CD4-positive, alpha-beta T cell treated with Interleukin-21 for 1 hour (primary cell): ENCODE data around the gene OR10J5.
"Not testable (repeated sequence)": the region's sequence is repeated elsewhere in the genome, so short reads cannot be mapped to it uniquely, and the experiment has no call there.

ENCODE experiments used
- DNase-seq: peaks from one replicate; pipeline ENCODE4 v3.0.0-alpha.2; 2020

Gene OR10J5, protein sequence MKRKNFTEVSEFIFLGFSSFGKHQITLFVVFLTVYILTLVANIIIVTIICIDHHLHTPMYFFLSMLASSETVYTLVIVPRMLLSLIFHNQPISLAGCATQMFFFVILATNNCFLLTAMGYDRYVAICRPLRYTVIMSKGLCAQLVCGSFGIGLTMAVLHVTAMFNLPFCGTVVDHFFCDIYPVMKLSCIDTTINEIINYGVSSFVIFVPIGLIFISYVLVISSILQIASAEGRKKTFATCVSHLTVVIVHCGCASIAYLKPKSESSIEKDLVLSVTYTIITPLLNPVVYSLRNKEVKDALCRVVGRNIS

DNA sequence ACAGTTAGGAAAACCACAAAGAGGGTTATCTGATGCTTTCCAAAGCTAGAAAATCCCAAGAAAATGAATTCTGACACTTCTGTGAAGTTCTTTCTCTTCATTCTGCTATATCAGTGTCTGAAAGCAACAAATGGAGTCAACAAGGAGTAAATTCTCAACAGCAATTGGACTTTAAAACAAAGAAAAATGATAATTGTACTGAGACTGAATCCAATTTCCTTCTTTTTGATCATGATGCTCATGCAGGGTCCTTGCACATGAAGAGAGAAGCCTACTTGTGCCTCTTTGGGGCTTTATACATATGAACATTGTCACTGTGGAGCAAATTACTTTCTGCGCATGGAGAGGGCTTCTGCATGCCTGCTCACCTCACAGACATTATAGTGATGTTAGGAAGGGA is at the start of gene OR10J5:
TSS of gene OR10J5 (minus strand) at position 101 of the 400 bp plus-strand sequence. CDS start at position 101, 0 bp downstream.
- no peak for DNase-seq

DNA sequence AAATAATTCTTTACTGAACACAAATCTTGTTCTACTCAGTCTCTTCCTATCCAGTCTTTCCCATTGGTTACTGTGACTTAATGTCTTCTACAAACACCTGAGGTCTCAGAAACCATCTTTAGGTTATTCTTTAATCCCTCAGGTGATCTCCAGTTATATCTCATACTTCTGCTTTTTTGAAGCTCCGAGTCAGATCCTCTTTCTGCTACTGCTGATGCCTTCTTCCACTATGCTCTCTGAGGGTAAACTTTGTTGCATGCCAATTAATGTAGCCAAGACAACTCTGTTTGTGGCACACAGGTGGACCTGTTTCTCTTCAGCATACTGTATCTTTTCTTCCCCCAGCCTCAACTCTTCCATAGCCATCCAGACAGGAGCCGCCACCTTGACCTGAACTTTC is 48.7 kb upstream of the OR10J5 start:
- DNase-seq: no peak

DNA sequence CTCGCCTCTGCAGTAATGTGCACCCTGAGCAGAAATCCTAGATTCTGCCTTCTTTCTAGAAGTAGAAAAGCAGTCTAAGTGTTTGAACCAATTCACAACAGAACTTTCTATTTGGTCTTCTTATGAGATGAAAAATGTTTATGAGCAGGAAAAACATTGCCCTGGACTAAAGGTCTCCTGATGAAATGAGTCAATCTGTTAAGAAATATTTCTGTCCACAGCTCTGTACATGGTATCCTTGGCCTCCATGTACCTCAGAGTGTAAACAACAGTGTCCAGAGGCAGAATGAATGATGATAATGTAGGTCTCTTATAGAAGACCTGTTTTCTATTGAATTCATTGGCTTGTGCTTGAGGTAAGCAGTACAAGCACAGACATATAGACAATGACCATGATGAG is 45.6 kb upstream of the OR10J5 start:
- DNase-seq: no peak

DNA sequence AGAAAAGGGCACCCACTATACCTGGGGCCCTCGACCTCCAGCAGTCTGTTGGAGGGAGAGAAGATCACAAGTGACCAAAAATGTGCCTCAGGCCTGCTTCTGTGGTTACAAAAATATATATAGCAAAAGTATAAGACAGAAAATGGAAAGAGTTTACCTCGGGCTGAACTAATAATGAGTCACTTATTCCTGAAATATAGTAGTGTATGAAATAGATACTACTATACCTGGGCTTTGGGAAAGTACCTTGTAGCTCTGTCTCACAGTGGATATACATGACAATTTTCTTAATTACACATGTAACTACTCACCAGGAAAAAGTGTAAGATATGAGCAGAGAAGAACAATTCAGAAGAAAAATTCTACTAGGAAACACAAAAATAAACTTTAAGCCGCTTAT is 44.5 kb upstream of the OR10J5 start:
- DNase-seq: no peak

DNA sequence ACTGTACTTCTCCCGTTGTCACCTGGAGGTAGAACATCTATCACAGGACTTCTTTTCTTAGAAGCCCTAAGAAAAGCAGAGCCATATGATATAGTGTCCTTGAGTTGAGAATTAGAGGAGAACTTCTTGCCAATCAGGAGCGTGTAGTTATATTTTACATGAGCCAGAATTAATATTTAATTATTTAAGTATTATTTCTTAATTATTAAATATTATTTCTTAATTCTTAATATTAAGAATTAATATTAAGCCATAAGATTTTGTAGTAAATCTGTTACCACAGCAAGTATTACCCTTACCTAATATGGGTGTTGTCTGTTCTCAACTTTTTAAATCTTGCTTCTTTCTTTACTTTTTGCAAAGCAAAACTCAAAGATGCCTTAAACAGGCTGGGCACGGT is 41.6 kb upstream of the OR10J5 start:
- DNase-seq: no peak

DNA sequence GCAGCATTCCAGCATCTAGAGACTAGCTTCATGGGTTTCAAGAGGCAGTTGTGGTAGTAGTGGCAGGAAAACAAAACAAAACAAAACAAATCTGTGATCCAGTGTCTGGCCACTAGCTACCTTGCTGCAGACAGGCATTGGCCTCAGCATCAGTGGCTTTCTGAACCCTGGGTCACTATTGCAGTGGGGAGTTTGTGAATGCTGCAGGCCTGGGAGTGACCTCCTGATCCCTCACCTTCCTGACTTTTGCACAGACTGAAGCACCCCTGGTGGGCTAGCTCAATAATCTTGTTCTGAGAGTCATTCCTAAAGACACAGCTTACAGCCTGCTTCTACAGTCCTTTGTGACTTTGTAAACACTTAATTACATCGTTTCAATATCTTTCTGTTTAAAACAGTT is 26.9 kb upstream of the OR10J5 start:
- no peak for DNase-seq

DNA sequence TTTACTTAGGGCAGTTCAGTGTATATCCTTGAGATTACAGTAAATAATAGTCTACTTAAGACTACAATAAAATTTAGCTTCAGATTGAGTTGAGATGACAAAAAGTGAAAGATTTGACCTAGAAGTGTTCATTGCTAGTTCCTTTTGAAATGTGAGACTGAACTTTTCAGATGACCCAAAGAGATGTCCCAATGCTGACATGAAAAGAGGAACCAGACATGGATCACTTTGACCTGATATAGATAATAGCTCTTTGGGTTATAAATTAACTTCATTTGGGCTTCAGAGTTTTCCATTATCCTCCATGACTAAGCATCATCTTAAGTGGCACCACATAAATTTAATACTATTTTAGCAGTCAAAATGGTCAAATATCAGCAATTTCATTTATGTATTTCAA is 25.7 kb upstream of the OR10J5 start:
- no peak for DNase-seq

DNA sequence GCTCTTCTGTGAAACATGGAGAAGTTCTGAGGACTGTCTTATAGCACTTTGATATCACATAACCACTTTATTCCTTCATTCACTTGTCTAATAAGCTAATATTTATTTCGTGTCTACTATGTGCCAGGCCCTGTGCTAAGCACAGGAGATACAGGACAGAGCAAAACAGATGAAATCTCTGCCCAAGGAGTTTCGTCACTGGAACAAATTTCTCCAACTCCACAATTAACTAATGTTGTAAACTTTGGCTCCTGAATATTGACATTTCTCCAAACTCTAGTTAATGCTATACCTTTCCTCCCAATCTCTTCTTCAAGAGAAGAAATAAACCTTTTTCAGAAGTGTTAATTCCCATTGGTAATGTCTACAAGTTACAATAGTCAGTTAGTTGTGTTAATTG is 24.8 kb upstream of the OR10J5 start:
- no peak for DNase-seq

DNA sequence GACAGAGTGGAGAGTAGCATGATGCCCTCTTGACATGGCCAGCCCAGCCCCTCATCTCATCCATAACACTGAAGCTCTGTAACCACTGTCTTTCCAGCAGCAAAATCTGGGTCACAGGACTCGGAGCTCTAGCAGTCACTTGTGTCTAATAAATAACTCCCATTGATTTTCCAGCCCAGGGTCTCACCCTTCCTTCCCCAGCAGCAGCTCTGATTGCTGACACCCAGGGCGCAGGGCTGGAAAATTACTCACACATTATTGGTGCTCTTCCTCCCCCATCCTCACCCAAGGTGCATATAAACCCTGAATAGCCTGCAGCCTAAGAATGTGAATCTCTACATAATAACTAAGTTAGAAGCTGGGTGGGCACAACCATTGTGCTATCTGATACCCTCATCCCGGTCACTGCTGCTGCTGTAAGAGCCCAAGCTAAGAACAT is 21.1 kb upstream of the OR10J5 start:
- DNase-seq: no peak

DNA sequence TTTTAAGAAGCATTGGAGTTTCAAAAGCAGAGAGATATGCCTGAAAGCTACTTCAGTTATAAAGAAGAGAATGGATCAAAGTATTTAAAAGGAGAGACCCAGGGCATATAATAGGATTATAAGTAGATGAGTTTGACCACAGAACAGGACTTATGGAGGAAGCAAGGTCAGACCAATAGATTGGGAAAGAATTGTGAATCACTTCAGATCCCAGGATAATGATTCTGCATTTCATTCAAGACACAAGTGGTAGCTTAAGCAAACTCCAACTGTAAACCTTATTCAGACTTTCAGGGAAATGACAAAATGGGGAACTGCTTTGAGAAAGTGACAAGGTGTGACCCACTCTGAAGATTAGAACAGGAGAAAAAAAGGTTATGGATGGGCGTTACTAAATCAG is 18.9 kb upstream of the OR10J5 start:
- no peak for DNase-seq

DNA sequence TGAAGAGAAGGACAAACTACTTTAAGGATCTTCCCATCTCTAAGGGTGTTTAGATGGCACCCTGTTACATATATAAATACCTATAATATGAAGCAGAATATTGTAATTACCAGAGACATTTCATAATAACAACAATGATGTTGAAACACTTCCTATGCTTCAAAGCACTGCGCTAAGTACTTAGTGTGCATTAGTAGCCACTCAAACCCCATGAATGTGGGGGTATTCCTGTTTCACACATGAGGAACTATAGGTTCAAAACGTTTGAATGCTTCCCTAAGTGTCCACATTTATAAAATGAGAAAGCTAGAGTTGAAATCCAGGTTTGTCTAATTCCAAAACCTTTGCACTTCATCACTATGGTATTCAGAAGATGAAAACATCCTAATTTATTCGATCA is 18.5 kb upstream of the OR10J5 start:
- no peak for DNase-seq

DNA sequence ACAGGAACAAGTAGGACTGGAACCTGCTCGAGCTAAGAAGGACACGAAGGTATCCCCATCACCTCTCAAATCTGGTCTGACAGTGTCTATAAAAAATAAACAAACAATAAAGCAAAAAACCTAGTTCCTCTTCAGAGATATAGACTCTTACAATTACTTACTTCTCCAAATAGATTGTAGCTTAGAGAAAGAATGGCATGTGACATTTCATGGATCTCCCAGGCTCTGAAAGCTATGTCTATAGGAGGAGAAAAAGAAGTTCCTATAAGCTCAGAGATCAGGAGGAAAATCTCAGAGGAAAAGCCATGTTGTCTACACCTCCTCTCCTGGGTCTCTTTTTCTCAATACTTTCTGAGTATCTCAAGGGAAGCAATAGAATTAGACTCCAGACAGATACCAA is 12.3 kb upstream of the OR10J5 start:
- DNase-seq: no peak

DNA sequence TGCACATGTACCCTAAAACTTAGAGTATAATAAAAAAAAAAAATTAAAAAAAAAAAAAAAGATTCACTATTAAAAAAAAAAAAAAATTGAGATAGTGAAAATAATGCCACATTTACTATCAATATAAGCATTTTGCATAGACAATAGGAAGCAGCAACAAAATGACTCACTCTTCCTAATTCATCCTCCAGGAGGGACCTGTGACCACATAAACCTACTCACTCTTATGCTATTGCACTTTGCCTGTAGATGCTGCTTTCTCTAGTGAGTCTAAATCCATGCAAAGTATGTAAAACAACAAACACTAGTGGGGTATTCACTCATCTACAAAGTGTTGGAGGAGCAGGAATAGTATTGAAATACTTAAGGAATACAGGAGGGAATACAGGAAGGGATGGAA is 2.9 kb downstream of the OR10J5 start:
- no peak for DNase-seq

DNA sequence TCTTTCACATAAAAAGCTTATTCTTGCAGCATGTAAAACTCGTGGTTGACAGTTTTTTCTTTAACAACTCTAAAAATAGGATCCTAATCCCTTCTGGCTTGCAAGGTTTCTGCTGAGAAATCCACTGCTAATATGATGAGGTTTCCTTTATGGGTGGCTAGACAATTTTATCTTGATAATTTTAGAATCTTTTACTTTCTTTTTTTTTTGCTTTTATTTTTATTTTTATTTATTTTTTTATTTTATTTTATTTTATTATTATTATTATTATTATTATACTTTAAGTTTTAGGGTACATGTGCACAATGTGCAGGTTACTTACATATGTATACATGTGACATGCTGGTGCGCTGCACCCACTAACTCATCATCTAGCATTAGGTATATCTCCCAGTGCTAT is 11.0 kb downstream of the OR10J5 start:
- DNase-seq: not testable (repeated sequence)

DNA sequence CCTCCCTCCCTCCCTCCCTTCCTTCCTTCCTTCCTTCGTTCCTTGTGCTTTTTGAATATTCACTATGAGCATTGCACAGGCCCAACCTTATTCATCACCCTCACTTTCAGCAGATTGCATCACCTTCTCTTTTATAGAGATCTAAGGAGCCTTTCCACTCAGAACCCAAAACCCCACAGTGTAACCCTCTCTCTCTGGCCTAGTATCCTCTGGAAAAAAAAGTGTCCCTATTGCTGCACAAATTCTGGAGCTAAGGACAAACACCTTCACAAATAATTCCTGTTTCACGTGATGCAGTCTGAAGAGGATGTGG is 25.6 kb downstream of the OR10J5 start:
- DNase-seq: no peak

DNA sequence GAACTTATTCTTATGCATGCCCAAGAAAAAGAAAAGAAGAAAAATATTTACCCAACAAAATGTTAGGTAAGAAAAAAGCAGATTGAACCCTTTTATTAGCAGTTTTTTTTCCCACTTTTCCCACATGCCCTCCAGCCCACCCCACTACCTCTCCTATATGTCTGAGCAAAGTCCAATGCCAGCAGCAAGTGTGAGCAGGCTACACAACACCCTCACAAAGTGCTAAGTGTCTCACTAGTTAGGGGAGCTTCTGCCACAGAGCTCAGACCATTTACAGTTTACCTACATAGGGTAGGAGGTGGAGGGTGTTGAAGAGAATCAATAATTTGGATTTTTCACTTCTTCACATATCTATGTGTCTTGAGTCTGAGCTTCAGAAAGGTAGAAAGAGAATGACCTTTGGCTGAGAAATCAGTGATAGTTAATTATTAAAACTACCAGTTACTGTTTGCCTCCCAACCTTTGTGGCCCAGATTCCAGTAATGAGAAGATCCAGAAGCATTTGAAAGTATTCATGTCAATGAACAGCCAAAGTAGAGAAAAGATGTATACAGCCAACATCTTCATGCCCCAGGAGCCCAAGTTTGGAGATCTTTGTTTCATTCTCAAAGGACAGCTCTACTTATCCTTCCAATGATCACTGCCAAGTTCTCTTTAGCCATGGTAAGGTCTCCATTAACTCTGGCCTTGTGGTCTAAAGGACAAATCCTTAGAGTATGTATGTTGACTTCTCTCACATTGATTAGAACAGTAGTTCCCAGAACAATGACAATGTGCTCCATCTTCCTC is 26.2 kb downstream of the OR10J5 start:
- DNase-seq: no peak

DNA sequence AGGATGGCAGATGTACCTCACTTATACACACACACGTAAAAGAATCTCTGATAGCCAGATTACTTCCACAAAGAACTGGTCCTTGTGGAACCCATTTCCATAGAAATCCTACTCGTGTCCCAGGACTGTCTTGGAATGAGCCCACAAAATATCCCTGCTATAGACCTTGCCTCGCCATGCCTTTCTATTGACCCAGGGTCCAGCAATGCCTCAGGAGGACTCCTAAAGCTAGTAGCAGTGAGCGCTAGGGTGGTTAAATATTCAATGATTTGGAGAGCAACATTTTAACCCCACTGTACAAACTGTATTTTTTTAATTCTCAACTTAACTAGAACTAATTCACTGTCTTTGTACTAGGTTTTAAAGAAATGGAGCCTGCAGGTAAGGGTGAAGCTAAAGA is 26.9 kb downstream of the OR10J5 start:
- DNase-seq: no peak

DNA sequence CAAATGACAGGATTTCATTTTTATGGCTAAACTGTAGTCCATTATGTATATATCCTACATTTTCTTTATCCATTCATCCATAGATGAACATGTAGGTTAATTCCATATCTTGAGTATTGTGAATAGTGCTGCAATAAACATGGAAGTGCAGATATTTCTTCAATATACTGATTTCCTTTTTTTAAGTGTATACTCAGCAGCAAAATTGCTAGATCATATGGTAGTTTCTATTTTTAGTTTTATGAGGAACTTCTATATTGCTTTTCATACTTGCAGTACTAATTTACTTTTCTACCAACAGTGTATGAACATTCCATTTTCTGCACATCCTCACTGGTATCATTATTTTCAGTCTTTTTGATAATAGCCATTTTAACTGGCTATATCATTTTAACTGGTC is 30.1 kb downstream of the OR10J5 start:
- no peak for DNase-seq

DNA sequence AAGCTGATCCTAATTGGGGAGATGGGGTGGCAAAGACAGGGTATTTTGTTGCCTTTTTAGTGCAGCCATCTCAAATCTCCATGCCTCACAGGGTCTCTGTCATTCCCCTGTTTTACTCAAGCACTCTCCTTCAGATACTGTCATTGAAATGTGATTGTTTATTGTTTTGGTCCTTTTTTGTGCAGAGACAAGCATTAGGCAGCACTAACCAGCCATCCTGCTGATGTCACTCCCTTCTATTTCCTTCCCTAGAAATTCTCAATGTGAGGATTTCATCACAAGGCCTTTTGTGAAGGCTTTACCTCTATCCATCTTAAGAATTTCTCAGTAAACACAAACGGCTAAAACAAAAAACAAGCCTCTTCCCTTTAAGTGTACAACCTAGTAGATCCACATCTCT is 34.7 kb downstream of the OR10J5 start:
- DNase-seq: no peak

DNA sequence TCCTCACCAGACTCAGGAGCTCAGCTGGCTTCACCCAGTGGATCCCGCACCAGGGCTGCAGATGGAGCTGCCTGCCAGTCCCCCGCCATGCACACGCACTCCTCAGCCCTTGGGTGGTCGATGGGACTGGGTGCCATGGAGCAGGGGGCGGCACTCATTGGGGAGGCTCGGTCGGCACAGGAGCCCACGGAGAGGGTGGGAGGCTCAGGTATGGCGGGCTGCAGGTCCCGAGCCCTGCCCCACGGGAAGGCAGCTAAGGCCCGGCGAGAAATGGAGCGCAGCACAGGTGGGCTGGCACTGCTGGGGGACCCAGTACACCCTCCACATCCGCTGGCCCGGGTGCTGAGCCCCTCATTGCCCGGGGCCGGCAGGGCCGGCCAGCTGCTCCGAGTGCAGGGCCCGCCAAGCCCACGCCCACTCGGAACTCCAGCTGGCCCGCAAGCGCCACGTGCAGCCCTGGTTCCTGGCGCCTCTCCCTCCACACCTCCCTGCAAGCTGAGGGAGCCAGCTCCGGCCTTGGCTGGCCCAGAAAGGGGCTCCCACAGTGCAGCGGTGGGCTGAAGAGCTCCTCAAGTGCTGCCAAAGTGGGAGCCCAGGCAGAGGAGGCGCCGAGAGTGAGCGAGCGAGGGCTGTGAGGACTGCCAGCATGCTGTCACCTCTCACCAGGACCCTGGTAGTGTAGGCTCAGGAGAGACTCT is 41.1 kb downstream of the OR10J5 start:
- DNase-seq: not testable (repeated sequence)

DNA sequence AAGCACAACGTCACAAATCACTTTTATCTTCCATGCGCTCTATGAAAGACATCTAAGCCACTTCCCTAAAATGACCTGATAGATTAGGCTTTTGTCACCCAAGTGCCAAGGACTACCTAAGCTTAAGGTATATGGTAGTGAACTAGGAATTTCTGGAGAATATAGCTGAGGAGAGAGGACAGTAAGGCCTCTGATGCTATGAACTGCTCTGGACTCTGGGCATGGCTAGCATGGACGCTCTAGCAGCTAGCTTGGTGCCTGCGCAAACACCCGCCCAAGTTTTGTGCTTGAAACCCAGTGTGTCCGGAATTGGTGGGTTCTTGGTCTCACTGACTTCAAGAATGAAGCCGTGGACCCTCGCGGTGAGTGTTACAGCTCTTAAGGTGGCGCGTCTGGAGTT is 42.5 kb downstream of the OR10J5 start:
- DNase-seq: no peak

DNA sequence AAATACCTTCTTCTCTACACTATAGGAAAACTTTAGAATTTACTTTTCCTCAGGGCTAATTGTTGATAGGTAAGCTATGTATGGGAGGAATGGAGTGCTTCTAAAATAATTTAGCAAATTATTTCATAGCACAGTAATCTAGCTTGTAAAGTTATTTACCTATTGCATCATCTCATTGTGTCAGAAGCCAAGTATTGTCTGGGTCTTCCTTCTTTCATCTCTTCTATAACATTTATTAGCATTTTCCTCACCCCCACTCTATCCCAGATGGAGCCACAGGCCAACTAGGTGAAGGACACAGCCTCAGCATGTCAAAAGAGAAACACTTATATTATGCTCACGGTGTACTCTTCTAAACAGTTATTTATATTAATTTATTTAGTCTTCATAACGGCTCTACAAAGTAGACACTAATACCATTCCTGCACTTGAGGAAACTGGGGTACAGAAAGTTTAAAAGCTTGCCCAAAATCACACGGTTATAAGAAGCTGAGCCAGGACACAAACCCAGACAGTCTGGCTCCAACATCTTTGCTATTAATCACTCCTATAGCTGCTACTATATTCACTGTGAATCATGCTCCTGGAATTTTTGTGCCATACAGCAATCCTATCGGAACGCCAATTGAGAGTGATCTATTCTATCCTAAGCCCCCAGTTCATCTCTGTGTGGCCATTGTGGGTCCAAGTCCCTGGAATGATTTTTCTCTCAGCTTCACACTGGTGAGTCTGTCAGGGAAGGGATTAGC is 43.1 kb downstream of the OR10J5 start:
- no peak for DNase-seq
